HG02981 (cell line): ENCODE results near the gene POU3F2.

Experiments
- ATAC-seq: cut with Tn5 transposase; IDR thresholded peaks from one replicate; pipeline ENCODE4 v1.9.1; 2021; ENCODE audit warnings: mild to moderate bottlenecking, moderate library complexity; ENCODE audit not compliant: unreplicated experiment

POU3F2 gene

DNA sequence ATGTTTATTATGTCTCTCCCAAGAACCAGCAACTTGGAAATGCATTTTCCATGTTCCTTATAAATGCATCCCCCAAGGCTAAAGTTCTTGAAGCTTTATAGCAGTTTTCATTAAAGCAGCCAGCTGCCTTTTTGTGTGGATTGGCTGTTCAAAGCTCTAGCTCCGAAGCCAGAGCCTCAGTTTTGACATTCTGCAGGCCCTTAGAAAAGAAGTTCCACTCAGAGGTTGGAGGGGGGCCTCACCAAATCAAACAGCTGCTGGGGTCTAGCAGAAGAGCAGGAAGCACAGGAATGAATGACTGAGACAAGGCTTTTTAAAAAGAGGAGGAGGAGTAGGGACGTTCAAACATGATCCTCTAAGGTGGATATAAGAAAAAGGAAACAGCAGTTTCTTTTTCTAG is 4.2 kb upstream of the POU3F2 start:
- no peak for ATAC-seq

DNA sequence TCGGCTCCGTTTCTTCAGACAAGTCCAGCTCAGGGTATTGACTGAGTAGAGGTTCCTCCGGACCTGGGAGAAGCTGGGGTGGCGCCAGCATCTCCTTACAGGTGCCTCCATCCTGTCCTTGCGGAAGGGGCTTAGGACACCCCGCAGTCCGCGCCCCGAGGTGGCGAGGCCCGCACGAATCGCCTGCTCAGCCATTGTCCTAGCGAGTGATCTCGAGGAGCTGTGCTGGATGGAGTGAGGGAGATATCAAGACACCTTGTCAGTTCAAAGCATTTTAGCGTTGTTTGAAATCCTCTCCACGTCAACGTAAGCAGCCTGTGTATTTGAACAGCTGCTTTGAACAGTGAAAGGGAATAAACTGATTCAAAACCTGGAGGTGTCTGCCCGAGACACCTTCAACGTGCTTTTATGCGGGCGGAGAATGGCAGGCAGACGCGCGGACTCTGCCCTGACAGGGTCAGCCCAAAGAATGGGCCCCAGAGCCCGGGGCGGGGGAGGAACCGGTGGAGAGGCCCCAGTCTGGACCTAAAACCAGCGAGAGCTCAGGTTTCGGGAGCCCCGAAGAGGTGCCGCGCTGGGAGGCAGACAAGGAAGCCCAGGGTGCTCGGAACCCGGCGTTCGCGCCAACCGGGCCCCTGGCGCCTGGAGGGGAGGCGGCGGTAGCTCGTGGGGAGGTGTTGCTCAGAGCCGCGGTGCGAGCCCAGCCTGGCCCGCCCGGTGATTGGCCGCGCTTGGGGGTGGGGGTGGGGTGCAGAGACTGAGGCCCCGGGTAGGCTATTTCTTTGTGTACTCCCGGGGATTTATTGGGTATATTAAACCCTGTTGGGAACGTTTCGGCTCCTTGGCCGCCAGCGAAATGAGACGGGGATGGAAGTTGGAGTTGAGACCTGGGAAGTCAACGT is 3.1 kb upstream of the POU3F2 start:
- no peak for ATAC-seq

DNA sequence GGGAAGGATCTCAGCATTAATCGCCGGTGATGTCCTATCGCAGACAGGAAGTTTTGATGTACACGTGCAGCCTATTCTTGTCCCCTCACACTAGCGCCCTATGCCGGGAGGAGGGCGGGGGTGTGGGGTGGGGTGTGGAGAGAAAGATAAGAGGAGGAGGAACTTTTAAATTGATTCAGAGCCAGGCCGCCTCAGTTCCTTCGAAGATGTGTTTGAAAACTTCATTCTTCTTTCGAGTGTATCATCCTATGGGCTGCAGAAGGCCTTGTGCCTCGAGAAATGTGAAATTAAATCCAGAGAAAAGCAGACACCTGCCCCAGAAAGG is 2.5 kb upstream of the POU3F2 start:
- ATAC-seq = no peak

DNA sequence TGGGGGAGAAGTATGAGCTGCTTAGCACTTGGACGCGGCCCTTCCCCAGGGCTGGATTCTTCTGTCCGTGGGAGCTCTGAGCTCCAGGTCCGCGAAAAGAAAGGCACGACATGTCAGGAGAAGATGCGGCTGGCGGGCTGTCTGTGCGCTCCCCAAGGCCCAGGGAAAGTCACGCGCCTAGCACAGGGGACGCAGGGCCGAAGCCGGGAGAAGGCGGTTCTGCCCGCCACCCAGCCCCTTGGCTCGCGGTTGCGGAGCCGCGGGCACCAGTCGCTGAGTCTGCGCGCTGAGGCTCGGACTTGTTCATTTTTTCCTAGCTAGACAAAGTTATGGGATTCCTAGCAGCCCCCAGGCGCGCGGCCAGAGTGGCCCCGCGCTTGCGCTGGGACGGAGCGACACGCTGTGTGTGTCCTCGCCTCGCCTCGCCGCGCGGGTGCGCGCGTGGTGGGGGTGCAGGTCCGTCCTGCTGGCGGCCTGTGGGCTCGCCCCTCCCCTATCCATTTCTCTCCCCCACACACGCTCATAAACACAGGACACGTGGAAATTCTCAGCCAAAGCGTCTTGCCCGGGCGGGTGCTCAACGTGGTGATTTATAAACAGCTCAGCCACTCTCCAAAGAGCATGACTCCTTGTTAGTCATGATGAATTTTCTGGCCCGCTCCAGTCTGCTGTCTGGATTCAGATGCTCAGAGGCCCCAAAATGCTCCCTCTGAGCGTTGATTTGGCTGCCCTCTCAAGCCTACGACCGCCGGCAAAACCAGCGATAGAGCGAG is 1.9 kb upstream of the POU3F2 start:
- ATAC-seq = no peak

DNA sequence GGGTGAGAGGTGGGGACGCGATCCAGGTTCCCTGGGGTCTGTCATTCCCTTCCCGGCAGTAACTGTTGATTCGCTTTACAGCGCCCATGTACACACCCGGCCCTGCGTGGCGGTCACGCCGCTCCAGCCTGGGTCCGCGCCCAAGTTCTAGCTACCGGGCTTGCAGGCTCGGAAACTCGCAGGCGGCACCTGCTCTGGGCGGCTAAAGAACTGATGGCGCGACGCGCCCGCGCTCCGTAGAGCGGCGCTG is 1.4 kb upstream of the POU3F2 start:
- ATAC-seq = no peak

DNA sequence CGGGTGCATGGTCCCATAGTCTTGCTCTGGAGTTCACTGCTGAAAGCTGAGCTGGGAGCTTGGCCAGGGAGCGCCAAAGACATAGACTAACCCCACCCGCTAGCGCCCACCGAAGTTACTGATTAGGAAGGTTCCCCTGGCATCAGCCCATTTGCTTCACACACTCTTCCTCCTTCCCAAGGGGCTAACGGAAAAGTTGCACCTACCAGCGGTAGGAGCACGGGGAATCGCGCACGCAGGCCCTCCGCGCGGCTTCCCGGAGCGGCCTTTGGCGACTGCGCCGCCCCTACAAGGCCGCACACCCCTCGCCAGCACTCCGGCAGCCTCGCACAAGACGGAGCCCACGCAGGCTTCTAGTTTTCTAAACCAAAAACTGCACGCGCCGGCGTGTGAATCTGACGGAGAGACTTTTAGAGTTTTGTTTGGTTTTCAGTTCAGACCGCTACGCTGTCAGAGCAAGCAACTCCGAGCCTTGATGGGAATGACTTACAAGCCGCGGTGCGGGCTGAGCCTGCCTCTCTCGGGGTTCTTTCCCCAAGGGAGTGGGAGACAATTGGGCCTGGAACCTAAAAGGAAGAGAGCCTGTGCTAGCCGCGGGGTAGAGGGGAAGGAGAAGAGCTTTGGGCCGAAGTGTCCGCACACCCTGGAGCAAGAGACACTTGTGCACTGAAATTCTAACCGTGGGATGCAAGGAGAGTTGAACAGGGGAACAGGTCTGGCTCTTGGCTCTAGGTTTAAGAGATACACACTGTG is 891 bp upstream of the POU3F2 start:
- ATAC-seq = no peak

DNA sequence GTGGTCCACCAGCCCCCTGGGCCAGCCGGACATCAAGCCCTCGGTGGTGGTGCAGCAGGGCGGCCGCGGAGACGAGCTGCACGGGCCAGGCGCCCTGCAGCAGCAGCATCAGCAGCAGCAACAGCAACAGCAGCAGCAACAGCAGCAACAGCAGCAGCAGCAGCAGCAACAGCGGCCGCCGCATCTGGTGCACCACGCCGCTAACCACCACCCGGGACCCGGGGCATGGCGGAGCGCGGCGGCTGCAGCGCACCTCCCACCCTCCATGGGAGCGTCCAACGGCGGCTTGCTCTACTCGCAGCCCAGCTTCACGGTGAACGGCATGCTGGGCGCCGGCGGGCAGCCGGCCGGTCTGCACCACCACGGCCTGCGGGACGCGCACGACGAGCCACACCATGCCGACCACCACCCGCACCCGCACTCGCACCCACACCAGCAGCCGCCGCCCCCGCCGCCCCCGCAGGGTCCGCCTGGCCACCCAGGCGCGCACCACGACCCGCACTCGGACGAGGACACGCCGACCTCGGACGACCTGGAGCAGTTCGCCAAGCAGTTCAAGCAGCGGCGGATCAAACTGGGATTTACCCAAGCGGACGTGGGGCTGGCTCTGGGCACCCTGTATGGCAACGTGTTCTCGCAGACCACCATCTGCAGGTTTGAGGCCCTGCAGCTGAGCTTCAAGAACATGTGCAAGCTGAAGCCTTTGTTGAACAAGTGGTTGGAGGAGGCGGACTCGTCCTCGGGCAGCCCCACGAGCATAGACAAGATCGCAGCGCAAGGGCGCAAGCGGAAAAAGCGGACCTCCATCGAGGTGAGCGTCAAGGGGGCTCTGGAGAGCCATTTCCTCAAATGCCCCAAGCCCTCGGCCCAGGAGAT is 1.0 kb downstream of the POU3F2 start:
- peak; percentile 4 for ATAC-seq

DNA sequence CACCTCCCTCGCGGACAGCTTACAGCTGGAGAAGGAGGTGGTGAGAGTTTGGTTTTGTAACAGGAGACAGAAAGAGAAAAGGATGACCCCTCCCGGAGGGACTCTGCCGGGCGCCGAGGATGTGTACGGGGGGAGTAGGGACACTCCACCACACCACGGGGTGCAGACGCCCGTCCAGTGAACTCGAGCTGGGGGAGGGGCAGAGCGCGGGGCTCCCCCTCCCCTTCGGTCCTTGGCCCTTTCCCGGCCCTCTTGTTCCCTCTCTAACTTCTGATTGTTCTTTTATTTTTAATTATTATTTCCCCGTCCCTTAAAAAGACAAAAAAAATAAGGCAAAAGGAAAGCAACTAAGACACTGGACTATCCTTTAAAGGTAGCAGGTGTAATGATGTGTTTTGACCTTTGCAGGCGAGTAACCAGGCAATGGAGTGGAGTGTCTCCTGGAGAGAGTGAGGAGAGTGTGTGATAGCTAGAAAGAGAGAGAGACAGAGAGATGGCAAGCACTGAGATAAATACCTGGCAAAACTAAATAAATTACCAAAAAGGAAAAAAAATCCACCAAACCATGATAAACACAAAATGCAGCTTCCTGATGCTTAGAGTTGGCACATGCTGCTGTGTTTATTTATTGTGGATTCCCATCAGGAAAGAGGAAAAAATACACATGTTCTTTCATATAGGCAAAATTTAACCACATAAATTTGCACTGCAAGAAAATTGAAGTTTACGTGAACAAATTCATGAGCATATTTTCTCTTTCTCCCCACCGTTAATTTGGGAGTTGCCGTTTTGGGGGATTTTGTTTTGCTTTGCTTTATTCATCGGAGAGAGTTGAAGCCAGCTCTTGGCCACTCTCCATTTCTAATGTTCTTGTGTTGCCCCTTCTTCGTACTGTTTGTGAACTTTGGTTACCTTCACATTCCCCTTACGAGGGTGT is 1.9 kb downstream of the POU3F2 start:
- ATAC-seq = no peak

DNA sequence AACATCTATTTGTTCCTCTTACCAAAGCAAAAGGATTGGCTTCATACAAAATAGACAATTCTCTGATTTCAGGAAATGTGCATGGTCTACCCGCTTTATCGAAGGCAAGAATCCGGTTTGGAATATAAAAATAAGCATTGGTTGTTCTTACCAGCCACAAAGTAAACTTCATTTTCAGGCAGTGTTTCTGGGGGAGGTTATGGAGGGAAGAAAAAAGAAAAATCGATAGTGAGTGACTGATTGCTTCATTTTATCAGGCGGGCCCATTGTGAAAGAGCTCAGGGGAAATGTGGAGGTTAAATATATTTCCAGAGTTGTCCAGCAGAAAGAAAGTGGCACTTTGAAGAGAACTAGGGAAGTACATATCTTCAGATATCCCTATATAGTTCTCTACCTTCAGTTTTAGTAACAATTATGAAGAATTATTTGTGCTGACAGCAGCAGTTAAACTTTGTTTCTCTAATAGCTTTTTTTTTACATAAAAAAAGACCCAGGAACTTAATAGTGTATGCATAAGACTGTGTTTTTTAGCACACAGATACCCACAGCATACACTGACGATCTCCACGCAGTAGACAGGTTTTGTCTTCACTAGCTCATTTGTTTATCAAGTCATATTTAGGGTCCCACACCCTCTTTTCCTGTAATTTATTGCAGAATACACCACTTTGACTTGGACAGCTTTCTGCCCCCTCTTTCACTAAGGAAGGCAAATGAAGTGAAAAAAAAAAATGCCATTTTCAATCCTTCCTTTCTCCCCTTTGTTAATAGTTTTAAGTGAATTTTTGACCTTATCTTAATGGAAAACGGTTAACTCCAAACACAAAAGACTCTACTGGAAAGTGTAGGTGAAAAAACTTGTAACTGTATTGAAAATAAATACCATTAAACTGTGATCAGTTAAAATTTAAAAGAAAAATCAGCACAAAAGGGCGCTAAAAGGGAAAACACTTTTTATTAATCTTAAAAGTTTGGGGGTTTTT is 2.9 kb downstream of the POU3F2 start:
- no peak for ATAC-seq

DNA sequence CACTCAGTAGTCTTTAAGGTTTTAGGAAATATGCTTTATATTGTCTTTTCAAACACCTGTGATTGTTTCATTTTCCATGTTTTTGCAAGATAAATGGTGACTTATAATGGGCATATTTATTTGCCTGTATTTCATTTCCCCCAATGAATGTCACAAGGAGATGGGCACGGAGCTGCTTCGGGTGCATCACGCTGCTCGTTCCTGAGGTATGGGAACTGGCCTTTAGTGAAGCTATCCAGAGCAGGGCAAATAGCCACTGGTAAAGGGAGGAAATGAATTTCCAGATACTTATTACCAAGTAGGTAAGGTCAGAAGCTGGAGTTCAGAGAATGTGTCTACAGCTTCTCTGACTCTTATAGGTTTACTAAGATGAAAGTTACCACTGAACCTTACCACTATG is 3.7 kb downstream of the POU3F2 start:
- ATAC-seq = no peak

DNA sequence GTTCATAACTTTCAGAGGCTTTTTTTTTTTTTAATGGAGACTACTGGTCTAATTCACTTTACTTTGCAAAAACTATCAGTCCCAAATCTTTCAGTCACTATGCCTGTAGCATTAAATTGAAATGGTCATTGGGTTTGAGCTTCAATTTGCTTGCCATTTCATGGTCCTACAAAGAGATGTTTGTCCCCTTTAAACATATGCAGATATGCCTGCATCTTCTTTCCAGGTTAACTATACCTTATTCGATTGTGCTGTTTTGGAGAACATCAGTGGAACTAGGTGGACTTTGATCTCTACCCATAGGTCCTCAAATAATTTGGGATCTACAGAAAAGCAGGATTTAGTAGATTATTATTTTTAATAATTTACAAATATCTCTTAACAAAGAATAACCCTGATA is 4.6 kb downstream of the POU3F2 start:
- ATAC-seq = no peak

DNA sequence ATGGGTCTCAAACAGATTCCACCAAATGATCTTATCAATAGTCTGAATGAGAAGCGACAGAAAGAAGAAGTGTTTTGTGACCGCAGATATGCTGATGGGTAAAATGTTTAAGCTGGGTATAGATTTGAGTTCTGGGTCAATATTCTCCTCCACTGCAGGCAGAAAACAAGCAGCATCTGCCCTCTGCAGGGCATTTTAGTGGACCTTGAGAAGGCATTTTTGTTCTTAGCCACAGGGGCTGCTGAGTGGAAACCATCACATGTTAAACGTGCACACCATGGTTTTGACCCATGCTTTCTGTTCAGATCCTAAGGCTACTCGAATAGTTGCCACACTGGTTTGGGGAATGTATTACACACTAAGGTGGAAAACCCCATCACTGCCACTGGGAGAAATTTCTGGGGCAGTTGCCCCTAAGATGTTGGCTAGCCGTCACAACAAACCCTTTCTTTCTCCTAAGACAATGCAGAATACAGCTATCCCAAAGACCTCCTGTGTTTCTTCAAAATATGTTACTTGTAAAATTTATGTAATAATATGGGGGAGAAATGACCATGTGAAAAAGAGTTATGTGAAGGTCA is 5.5 kb downstream of the POU3F2 start:
- no peak for ATAC-seq

DNA sequence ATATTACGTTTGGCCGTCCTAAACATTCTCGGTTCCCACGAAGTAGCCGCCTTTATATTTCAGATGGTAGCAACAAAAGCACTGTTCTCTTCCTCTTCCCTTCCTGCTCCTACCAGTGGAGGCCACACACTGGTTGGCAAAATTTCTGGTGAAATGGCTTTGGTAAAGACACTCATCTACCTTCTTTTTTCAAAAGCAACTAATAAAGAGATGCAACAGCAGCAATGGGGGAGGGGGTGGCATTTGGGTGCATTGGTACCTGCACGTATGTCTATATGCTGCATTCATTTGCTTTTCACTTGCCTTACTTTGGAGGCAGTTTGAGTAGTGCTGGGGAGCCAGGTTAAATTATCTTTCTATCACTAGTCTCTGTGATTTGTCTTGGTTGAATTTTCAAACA is 6.0 kb downstream of the POU3F2 start:
- ATAC-seq = no peak

DNA sequence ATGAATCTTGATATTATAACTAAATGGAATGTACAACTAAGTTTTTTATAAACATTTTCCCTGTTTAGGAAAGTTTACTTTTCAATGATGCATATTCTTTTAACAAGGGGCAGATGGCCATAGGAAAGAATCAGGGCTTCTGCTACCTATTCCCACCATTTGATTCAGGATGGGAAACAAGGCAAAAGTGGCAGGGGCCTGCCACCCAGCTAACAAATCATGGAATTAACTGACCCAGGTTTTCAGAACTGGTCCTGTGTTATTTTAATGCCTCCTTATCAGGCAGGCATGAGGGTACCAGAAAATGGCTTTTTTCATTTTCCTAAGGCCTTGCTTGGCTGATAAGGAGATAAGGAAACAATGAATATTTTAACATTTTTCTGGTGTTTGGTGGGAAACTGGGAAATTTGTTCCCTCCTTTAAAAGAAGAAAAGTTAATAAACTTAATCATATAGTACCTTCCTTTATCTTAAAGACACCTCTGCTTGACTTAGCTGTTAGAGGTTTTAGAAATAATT is 6.7 kb downstream of the POU3F2 start:
- no peak for ATAC-seq

DNA sequence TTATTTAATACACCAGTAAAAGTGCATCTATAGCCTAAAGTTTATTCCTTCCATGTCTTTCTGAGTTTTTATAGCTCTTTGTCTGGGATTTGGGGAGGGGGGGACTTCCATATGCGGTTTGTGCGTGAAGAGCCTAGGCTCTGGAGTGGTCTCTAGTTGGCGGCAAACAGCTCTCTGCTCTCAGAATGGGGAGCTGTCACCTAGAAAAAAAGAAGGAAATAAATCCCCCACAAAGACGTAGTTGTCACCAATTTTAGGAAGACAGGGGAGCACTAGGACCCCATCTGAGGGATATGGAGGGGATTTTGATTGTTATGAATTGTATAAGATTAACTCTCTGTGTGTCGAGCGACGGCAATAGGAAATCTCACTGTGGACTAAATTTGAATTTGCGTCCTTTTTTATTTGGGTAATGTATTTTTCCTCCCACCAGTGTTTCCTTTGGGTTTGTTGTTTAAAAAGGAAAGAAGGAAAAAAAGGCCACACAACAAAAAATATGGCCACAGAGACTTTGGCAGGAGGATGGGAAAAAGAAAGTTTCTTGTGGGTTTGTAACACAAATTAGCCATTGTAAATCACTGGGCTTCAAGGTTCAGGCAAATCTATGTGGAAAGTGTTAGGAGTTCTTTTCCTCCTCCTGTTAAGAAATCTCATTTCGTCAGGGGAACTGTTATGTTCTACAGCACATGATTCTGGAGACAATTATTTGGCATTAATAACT is 7.4 kb downstream of the POU3F2 start:
- no peak for ATAC-seq

DNA sequence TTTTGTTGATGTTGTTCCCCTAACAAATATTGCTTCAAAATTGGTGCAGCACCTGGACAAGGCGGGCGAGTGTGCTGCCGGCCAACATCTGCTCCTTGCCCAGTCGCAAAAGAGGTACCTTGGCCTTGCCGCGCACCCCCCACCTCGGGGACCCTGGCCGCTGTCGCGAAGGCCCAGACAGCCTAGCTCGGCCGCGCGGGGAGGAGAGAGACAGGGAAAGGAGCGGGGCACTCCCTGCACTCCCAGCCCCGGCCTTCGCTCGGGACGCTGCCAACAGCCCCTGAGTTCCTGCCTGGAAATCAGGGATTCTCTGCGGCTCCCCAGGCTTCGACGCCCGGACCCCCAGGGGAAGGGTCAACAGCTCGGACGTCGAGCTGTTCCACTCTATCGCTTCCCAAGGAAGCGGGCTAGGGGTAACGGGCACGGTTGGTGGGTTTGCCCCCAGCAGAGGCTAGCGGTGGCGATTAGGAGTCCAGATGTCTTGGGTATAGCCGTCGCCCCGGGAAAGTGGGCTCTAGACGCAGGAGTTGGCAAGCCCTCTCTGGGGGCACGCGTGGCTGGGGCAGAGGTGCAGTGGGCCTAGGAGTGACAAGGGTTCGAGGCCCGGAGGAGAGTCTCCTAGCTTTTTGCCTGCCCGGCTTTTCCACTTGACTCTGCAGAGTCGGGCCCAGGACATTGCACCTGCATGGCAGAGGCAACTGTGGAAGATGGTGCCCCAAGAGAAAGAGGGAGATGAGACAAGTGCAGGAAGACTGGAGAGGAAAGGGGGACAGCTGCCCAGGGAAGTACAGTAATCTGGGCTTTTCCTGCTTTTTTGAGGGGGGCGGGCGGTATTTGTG is 8.2 kb downstream of the POU3F2 start:
- no peak for ATAC-seq
